Measurements from ENCODE around the gene CDCA5.

Gene CDCA5

GRCh38 chr11:65129649-65130441, 46.0 kb upstream of the CDCA5 start:
- TF ChIP-seq CTCF (IDR thresholded peaks at IDR 0.05; ENCODE audit: extremely low read depth, insufficient read depth, missing control alignments) = no peak
- DNase-seq (ENCODE audit: low spot score) = no peak
- in situ Hi-C loops (cut with MboI; ENCODE audit: low pct_unique_long_range_greater_than_20kb, low sequenced_read_pairs, unreplicated experiment) = no loop called here

GRCh38 chr11:65128182-65129145, 44.6 kb upstream of the CDCA5 start:
- TF ChIP-seq CTCF (IDR thresholded peaks at IDR 0.05; ENCODE audit: extremely low read depth, insufficient read depth, missing control alignments) = no peak
- in situ Hi-C loops (cut with MboI; ENCODE audit: low pct_unique_long_range_greater_than_20kb, low sequenced_read_pairs, unreplicated experiment) = no loop called here
- DNase-seq (ENCODE audit: low spot score) = no peak

GRCh38 chr11:65127473-65128181, 43.8 kb upstream of the CDCA5 start:
- in situ Hi-C loops (cut with MboI; ENCODE audit: low pct_unique_long_range_greater_than_20kb, low sequenced_read_pairs, unreplicated experiment) = no loop called here

GRCh38 chr11:65126624-65127274, 42.9 kb upstream of the CDCA5 start:
- in situ Hi-C loops (cut with MboI; ENCODE audit: low pct_unique_long_range_greater_than_20kb, low sequenced_read_pairs, unreplicated experiment) = no loop called here
- TF ChIP-seq CTCF (IDR thresholded peaks at IDR 0.05; ENCODE audit: extremely low read depth, insufficient read depth, missing control alignments) = no peak

More at GRCh38 chr11:65127473-65128181, 43.8 kb upstream of the CDCA5 start:
- TF ChIP-seq CTCF (IDR thresholded peaks at IDR 0.05; ENCODE audit: extremely low read depth, insufficient read depth, missing control alignments) = no peak
- no peak for DNase-seq (ENCODE audit: low spot score)

GRCh38 chr11:65125197-65126056, 41.6 kb upstream of the CDCA5 start:
- in situ Hi-C loops (cut with MboI; ENCODE audit: low pct_unique_long_range_greater_than_20kb, low sequenced_read_pairs, unreplicated experiment) = no loop called here
- no peak for TF ChIP-seq CTCF (IDR thresholded peaks at IDR 0.05; ENCODE audit: extremely low read depth, insufficient read depth, missing control alignments)
- DNase-seq (ENCODE audit: low spot score) = no peak

More at GRCh38 chr11:65126624-65127274, 42.9 kb upstream of the CDCA5 start:
- DNase-seq (ENCODE audit: low spot score) = no peak
